GM12872 (cell line): ENCODE results near the gene RIMKLA.

Experiments
- CTCF ChIP-seq: IDR thresholded peaks from 3 replicates; pipeline ENCODE4 v1.5.1; 2011; ENCODE audit warnings: low read depth, mild to moderate bottlenecking, low read length, moderate library complexity; ENCODE audit not compliant: insufficient read depth

Gene RIMKLA

DNA sequence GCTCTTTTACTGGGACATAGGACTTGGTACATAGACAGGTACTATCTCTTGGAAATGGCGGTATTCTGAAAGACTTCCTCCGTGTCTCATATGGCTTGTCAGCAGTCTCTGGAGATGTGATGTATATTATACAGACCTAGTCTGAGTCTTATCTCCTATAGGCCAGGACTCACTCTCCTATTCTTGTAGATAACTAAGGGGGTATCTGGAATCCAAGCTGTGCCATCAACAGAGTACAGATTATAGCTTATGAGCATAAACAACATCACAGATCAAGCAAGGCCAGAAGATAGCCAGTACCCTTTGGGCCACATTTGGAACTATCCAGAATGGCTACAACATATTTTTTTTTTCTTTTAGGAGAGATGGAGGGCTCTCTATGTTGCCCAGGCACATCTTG, 16.1 kb upstream of the RIMKLA start:
- no peak for TF ChIP-seq CTCF

DNA sequence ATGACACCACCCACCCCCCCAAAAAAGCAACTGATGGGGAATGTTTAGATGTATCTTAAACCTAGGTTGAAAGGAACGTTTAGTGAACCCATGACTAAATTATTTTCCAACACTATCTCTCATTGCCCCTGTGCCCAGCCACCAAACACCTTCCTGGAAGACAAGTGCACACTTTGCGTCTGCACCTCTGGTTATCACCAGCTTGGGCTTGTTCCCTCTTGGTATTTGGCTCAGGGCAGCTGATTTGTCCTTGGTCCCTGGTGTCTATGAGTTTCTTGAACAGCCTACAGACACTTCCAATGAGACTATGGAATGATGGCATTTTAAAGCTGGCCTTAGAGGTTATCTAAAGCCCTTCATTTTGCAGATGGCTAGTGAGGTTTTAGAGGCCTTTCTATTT, 15.5 kb upstream of the RIMKLA start:
- no peak for TF ChIP-seq CTCF

DNA sequence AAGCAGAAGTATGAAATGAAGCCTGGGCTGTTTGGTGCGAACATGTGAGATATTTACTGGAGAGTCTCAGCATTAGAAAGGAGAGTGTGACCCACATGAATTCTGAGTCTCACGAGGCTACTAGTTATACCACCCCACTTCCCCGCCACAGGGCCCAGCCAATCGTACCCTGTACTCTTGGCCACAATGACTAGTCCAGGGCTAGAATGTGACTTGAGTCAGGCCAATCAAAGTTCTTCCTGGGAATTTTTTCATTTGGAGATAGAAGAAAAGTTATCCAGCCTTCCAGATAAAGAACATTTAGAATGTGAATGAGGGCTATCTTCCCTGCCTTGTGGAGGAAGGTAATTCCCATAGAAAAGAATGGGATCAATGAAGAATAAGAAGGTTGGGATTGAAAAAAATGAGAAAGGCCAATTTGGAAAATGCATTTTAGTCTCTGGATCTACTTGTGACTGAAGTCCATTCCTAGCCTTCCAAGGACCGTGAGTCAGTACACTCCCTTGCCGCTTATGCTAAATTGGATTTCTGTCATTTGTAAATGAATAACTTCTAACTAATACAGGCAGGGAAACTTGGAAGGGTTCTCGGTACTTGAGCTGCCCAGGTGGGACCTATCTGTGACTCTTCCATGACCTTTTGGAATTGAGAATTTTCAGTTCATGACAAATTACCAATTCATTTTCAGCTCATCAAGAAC, 12.3 kb upstream of the RIMKLA start:
- TF ChIP-seq CTCF = no peak

- TF ChIP-seq CTCF = no peak
Measured at GRCh38 chr1:42369471-42369870, 11.1 kb upstream of the RIMKLA start.

DNA sequence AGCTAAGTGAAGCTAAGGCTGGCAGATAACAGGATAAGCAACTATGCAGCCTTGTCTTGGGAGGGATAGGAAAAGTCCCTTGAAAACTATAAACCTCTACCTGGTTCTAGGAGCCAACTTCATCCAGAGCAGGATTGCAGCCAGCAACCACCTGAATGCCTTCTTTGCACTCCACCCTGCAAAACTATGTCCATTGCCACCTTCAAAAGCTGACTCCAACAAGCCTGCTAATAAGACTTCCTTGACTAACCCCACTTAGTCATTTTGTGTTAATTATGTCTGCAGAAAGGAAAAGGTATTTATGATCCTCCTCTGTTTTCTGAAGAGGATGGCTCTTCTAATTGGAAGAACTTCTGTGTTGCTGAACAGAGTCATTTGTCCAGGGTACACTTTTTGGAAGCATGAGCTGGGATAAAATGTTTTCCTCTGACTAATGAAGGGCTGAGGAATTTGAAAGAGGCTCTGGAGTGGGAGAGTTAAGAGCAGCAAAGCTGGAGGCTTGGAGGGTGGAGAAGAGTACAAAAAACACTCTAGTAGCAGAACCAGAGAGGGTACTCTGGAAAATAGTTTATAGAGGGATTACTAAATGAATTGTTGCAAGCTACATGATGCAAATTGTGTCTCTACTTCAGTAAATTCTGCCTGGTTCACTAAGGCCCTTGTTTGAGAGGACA, 9.6 kb upstream of the RIMKLA start:
- no peak for TF ChIP-seq CTCF

DNA sequence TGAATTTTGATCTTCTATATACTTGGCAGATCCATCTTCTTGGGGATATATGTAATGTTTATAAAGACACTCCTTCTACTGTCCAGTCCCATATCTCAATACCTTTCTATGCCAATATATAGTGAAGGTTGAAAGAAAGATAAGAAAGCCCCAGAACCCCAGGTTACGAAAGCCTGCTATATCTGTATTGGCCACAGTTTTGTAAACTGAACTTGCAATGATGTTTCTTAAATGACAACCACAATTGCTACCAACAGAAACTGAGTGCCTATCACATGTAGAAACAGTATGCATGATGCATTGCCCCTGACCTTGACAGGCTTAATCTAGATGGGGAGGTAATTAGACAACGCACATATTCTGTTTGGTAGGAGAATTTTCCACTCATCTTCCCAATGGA, 7.8 kb upstream of the RIMKLA start:
- no peak for TF ChIP-seq CTCF

DNA sequence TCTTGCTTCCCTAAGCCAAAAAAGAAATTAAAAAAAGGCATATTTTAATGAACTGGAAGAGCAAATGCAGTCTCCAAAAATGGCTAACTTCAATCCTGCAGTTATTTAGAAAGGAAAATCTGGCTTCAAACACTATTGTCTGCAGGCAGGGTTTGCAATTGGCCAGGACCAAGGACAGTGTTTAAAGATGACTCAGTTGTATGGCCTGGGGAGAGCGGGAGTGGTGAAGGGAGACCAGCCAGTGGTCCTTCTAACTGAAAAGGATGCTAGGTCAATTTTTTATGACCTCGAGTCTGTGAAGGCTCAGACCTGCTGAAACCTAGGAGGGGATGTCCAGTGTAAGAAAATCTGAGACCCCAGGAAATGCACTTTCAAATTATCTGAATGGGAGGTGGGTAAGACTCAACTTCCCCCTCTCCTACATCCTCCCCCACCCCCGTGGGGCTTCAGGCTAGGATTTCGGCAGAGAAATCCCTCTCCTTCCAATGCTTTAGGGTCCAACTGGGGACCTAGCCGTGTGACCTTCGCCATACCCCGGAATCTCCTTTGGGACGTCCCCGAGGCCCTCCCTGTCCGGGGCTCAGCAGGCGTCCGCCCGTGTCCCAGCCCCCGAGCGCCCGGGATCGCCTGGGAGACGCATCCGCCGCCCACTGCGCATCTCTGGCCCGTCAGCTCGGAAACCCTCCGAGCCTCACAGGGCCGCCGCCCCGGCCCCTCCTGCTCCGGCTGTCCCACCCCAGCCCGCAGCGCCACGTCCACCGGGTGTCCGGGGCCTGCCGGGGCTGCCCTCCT, 602 bp upstream of the RIMKLA start:
- no peak for TF ChIP-seq CTCF
